HG03469 (cell line): ENCODE data around the gene CWC25.

Experiments used
- ATAC-seq: cut with Tn5 transposase; IDR thresholded peaks from one replicate; pipeline ENCODE4 v1.9.1; 2021; ENCODE audit warnings: mild to moderate bottlenecking, moderate library complexity, moderate number of reproducible peaks; ENCODE audit not compliant: unreplicated experiment

The CWC25 gene

DNA sequence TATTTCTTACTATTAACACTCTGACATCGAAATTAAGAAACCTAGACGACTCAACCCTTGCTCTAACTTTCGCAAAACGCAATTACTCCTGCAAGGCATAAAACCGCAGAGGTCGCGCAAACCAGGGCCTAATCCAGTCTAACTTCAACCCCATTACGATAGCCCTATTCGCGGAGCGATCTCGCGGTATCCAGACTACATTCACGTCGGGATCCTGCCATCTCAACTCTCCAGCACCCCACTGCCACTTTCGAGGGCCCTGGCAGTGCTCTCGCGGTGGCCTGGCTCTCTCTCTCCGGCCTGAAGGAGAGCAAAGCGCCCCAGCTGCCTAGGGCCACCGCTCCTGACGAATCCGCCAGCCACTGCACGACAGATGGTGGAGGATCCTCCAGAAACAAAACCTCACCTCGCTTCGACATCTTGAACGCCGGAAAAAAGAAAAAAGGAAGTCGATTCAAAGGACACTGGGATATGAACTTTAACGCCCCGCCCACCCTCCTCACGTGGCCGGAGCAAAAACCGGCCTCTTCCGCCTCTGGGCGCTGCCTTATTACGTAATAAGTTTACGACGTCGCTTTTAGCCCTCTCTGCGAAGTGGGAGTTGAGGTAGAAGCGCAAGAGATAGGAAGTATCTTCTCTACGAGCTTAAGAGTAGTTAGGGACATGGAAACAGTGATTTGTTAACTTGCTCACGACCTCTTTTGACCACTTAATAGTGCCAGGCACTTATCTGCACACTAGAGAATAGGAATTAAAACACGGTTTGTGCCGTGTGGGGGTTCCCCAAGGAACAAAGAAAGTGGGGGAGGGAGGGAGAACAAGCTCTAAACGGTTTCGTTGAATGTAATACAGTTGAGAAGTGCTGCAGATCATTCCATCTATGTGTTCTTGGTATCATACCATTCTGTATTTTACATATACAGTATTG is 28.4 kb upstream of the CWC25 start, which contains the start of gene RPL23:
Gene RPL23 (minus strand): TSS at position 430 of the 928 bp plus-strand sequence. CDS start 11 bp downstream, at position 419.
- peak; percentile 77 for ATAC-seq

- ATAC-seq: no peak
Observed at GRCh38 chr17:38852771-38853291, 27.7 kb upstream of the CWC25 start.

DNA sequence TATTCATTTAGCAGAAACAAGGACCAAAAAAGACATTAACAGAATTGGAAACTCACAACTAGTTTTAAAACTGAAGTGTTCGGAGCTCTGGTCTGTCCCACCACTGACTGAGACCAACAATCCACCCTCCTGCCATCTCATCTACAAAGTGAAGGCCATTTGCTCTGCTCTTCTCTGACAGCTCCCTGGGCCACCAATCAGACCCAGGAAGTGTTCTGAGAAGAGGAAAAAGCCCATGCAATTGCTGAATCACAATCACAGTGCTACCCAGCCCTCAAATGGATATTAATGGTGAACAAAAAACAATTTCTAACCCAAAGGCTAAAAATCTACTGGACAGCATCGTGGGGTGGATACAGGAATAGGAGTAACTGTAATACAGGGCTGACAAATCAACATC is 26.3 kb upstream of the CWC25 start:
- no peak for ATAC-seq

DNA sequence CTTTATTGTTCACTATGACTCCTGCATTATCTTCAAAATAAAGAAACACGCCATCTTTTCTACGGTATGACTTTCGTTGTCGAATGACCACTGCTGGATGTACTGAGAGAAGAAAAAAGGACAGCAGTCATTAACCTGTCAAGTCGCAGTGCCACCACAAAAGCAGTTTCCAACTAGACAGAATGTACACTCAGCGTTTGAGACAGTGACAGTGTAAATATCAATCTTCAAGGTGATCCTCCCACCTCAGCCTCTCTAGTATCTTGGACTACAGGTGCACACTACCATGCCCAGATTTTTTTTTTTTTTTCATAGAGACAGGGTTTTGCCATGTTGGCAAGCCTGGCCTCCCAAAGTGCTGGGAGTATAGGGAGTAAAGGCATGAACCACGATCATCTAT is 25.3 kb upstream of the CWC25 start:
- no peak for ATAC-seq

DNA sequence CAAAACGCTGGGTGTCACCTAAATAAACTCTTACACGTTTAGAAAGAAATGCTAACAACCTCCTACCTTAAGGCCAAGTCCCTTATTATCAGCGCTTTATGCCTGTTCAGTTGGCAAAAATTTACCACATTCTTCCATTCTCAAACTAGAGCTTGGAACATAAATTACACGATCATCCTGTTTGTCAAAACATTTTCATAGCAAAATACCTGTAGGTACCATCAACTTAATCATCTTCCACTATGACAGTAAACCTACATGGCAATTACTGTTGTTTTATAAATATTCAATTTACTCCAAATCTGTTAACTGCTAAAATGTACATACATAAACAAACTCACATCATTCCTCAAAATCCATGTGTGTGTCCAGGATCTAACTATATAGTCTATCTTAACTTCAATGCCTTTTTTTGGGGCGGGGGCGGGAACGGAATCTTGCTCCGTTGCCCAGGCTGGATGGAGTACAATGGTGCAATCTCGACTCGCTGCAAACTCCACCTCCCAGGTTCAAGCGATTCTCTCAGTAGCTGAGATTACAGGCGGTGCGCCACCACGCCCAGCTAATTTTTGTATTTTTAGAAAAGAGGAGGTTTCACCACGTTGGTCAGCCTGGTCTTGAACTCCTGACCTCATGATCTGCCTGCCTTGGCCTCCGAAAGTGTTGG is 24.0 kb upstream of the CWC25 start:
- no peak for ATAC-seq

GRCh38 chr17:38848557-38848891 is 23.4 kb upstream of the CWC25 start:
- no peak for ATAC-seq

GRCh38 chr17:38844261-38844757 is 19.2 kb upstream of the CWC25 start:
- ATAC-seq: no peak

- ATAC-seq: no peak
Observed at GRCh38 chr17:38825762-38826247, 684 bp upstream of the CWC25 start.

- ATAC-seq: no peak
Observed at GRCh38 chr17:38815576-38816193, 9.4 kb downstream of the CWC25 start.

GRCh38 chr17:38809828-38810227 is 15.3 kb downstream of the CWC25 start:
- no peak for ATAC-seq

DNA sequence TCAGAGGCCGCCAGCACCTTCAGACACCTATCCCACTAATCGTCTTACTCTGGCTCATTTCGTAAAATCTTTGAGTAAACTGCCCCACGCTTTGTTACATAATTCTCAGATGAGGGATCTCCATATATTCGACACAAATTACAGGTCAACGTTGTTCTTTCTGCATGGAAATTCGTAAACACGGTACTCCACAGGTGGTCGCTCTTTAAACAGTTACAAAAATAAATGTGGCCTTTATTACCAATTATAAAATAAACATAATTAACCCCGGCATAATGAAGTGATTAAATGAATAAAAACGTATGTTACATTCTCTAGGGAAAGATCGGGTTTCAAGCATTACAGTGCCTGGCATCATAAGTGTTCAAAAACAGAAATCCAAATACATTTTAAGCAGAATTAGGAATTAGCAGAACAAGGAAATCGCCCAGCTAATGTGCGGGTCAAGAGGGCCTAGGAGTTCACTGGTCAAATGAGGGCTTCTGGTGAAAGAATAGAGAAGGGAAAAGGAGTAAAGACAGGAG is 24.8 kb downstream of the CWC25 start:
- ATAC-seq: no peak

- peak; percentile 45 for ATAC-seq
Observed at GRCh38 chr17:38799501-38800236, 25.5 kb downstream of the CWC25 start, which contains the start of gene PIP4K2B. Gene PIP4K2B (minus strand): TSS chr17:38799556. CDS start chr17:38799424, 132 bp downstream.

DNA sequence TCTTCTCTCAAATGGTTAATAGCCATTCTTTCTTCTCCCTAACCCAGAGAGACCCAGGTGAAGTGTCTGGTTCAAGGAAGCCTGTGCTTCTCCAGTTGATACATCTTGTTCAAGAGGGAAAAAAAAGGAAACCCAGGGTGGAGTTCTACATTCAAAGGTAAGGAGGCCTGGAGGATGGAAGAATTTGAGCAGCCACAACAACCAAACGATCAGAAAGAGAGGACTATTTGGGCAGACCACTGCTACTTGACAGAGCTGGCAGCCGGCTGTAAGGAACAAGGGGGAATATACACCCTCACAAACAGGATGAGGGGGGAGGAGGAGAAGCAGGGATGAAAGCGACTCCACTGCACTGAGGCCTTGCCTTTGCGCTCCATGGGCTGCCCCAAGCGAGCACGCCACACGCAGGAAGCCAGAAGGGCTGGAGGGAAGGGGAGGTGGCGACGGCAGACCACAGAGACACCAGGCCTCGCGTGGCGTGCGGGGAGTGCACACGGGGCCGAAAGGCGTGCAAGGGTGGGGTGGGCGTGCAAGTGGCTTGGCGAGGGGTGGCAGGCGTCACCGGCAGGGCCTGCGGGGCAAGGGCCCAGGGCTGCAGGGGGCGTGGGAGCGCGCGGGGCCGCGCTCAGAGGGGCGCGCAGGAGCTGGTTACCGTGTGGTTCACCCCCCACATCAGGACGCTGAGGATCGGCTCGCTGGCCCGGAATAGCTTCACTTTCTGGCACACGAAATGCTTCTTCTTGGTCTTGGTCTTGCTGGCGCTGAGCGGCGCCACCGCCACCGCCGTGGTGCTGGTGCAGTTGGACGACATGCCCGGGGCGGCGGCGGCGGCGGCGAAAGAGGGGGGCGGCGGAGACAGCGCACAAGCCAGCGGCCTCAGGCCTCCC is 26.3 kb downstream of the CWC25 start:
- ATAC-seq: peak; percentile 7

- ATAC-seq: no peak
Observed at GRCh38 chr17:38797828-38798227, 27.3 kb downstream of the CWC25 start.

GRCh38 chr17:38797158-38797490 is 28.0 kb downstream of the CWC25 start:
- no peak for ATAC-seq

GRCh38 chr17:38796451-38797157 is 28.5 kb downstream of the CWC25 start:
- no peak for ATAC-seq

DNA sequence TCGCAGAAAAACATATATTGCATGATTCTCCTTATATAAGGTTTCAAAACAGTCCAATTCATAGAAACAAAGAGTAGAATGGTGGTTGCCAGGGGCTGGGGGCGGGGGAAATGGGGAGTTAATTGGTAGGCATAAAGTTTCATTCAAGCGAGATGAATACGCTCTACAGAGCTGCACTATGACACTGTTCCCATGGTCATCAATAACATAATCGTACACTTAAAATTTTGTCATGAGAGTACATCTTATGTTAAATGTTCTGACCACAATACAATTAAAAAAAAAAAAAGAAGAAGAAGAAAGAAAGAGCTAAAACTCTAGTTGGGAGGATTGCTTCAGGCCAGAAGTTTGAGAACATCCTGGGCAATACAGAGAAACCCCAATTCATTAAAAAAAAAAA is 30.9 kb downstream of the CWC25 start:
- ATAC-seq: no peak

GRCh38 chr17:38791162-38791561 is 34.0 kb downstream of the CWC25 start:
- ATAC-seq: no peak
